HCT116 (cell line): Measurements from ENCODE around the gene MYO7A. TPM values are rescaled to one million over a fixed set of nuclear protein-coding genes. Genes with fewer than 3 reads are reported as not detected.

Experiments used
- ATAC-seq: fragments of 200-7000 bp; cut with Tn5 transposase; 2 replicates; pipeline ENCODE4 v1.9.1; 2020; ENCODE audit warnings: mild to moderate bottlenecking, moderate library complexity
- BruUV-seq: library from RNA; stranded (reverse); fragments of 400-500 nt; replicated peaks from 2 replicates; lab custom pipeline; 2021; lab: Mats Ljungman, UMichigan
- CTCF ChIA-PET: fragments of 300-600 bp; sonication (Branson Sonifier 250); formaldehyde crosslinking; loops from one replicate; lab custom pipeline; 2021; ENCODE audit warnings: antibody characterized with exemption; lab: Charles Lee
- POLR2A ChIA-PET: fragments of 300-600, 350-600 bp; sonication (Branson Sonifier 250); formaldehyde crosslinking; loops from one replicate; lab custom pipeline; 2021; ENCODE audit warnings: antibody characterized with exemption; lab: Charles Lee
- RAD21 ChIA-PET, 2 experiments: fragments of 300-600 bp; sonication (Branson Sonifier 250); formaldehyde crosslinking; loops; one replicate each; lab custom pipeline; 2023; ENCODE audit warnings: low total read pairs in 2 of 2; ENCODE audit not compliant: uncharacterized antibody in 2 of 2, unreplicated experiment in 2 of 2, low non-redundant PET in 1 of 2; lab: Charles Lee
- DNase-seq: peaks from one replicate; pipeline ENCODE4 v3.0.0-alpha.2; 2010; ENCODE audit warnings: low read depth, low spot score
- H2AFZ ChIP-seq: fragments of 200-600 bp; shearing (Covaris generic), sonication (generic); 2 replicates; pipeline ENCODE4 v1.6.1; 2017; ENCODE audit warnings: low read depth, mixed run types, mixed read lengths, antibody characterized with exemption, low read length; ENCODE audit not compliant: poor library complexity, severe bottlenecking
- H3K27ac ChIP-seq: 2 replicates; pipeline ENCODE4 v1.5.1; 2012; ENCODE audit warnings: low read depth, low read length
- H3K27me3 ChIP-seq: fragments of 200-600 bp; sonication (generic); 2 replicates; pipeline ENCODE4 v1.6.1; 2016; ENCODE audit warnings: mixed run types, low read length, mixed read lengths; ENCODE audit not compliant: insufficient read depth
- H3K36me3 ChIP-seq, 2 experiments: fragments of 200-500 bp in 1 of 2; fragments of 200-600 bp in 1 of 2; sonication (Bioruptor generic) in 1 of 2; sonication (generic) in 1 of 2; 2 replicates each; pipeline versions ENCODE4 v1.5.1 to v1.6.1; 2014 to 2016; ENCODE audit warnings: low read length in 2 of 2, inconsistent platforms in 1 of 2, mixed read lengths in 1 of 2, mixed run types in 1 of 2; ENCODE audit not compliant: insufficient read depth in 2 of 2, control insufficient read depth in 1 of 2
- H3K4me1 ChIP-seq, 2 experiments: fragments of 200-600 bp in 1 of 2; sonication (generic) in 1 of 2; 2 replicates each; pipeline versions ENCODE4 v1.5.1 to v1.6.1; 2012 to 2017; ENCODE audit warnings: low read length in 2 of 2, inconsistent platforms in 1 of 2, mild to moderate bottlenecking in 1 of 2, mixed read lengths in 1 of 2, mixed run types in 1 of 2, moderate library complexity in 1 of 2; ENCODE audit not compliant: insufficient read depth in 2 of 2, control insufficient read depth in 1 of 2
- H3K4me2 ChIP-seq: fragments of 200-600 bp; sonication (generic); 2 replicates; pipeline ENCODE4 v1.6.1; 2017; ENCODE audit warnings: mixed run types, low read length, mixed read lengths
- H3K4me3 ChIP-seq, 2 experiments: fragments of 200-600 bp in 1 of 2; sonication (generic) in 1 of 2; replicated peaks in 1 of 2; 2 replicates each; pipeline ENCODE4 v1.5.1; 2011 to 2016; ENCODE audit warnings: low read length in 2 of 2, control low read depth in 1 of 2, low read depth in 1 of 2, mild to moderate bottlenecking in 1 of 2, mixed read lengths in 1 of 2, mixed run types in 1 of 2
- H3K79me2 ChIP-seq: fragments of 200-600 bp; sonication (generic); 2 replicates; pipeline ENCODE4 v1.6.1; 2017; ENCODE audit warnings: mild to moderate bottlenecking, mixed run types, low read length, moderate library complexity, mixed read lengths; ENCODE audit not compliant: insufficient read depth
- H3K9ac ChIP-seq: fragments of 200-600 bp; sonication (generic); 2 replicates; pipeline ENCODE4 v1.6.1; 2016; ENCODE audit warnings: low read length, mixed read lengths
- H3K9me2 ChIP-seq: fragments of 200-600 bp; sonication (generic), shearing (Covaris generic); 2 replicates; pipeline ENCODE4 v1.6.1; 2017; ENCODE audit warnings: mixed run types, mild to moderate bottlenecking, moderate library complexity; ENCODE audit not compliant: insufficient read depth
- H3K9me3 ChIP-seq, 2 experiments: fragments of 200-500 bp in 1 of 2; fragments of 200-600 bp in 1 of 2; sonication (Bioruptor generic) in 1 of 2; sonication (generic) in 1 of 2; 2 replicates each; pipeline ENCODE4 v1.6.1; 2014 to 2017; ENCODE audit warnings: low read length in 2 of 2, mixed read lengths in 2 of 2, inconsistent platforms in 1 of 2, low read depth in 1 of 2, mild to moderate bottlenecking in 1 of 2, mixed run types in 1 of 2, moderate library complexity in 1 of 2; ENCODE audit not compliant: control insufficient read depth in 1 of 2, insufficient read depth in 1 of 2
- H4K20me1 ChIP-seq: fragments of 200-600 bp; sonication (generic), shearing (Covaris generic); 2 replicates; pipeline ENCODE4 v1.6.1; 2017; ENCODE audit warnings: mixed run types, mild to moderate bottlenecking, moderate library complexity; ENCODE audit not compliant: insufficient read depth
- CBX3 ChIP-seq: IDR thresholded peaks from 2 replicates; pipeline ENCODE4 v1.6.1; 2012; ENCODE audit warnings: low read depth
- CEBPB ChIP-seq: IDR thresholded peaks from 2 replicates; pipeline ENCODE4 v1.6.1; 2012; ENCODE audit warnings: low read depth
- ELF1 ChIP-seq: IDR thresholded peaks from 2 replicates; pipeline ENCODE4 v1.6.1; 2012; ENCODE audit warnings: low read depth, borderline replicate concordance
- EZH2 ChIP-seq: fragments of 200-600 bp; sonication (generic); IDR thresholded peaks from 2 replicates; pipeline ENCODE4 v1.6.1; 2017; ENCODE audit warnings: antibody characterized with exemption, mixed run types
- EZH2phosphoT487 ChIP-seq: fragments of 200-600 bp; IDR thresholded peaks from 2 replicates; pipeline ENCODE4 v1.6.1; 2018; ENCODE audit warnings: antibody characterized with exemption, borderline replicate concordance
- FOSL1 ChIP-seq: IDR thresholded peaks from 2 replicates; pipeline ENCODE4 v1.6.1; 2012; ENCODE audit warnings: low read depth
- JUND ChIP-seq: IDR thresholded peaks from 2 replicates; pipeline ENCODE4 v1.6.1; 2012
- POLR2A ChIP-seq: IDR thresholded peaks from 2 replicates; pipeline ENCODE4 v1.7.0; 2011; ENCODE audit warnings: borderline replicate concordance; ENCODE audit not compliant: insufficient read depth, insufficient read length; ENCODE audit errors: extremely low read depth
- RAD21 ChIP-seq: IDR thresholded peaks from 2 replicates; pipeline ENCODE4 v1.6.1; 2012; ENCODE audit warnings: low read depth, mild to moderate bottlenecking
- SP1 ChIP-seq: IDR thresholded peaks from 2 replicates; pipeline ENCODE4 v1.6.1; 2012; ENCODE audit warnings: low read depth
- SRF ChIP-seq: IDR thresholded peaks from 2 replicates; pipeline ENCODE4 v1.6.1; 2012; ENCODE audit warnings: low read depth
- TCF7L2 ChIP-seq: IDR thresholded peaks from 2 replicates; pipeline ENCODE4 v1.7.0; 2011; ENCODE audit warnings: borderline replicate concordance, inconsistent platforms; ENCODE audit not compliant: insufficient read depth, insufficient read length; ENCODE audit errors: extremely low read depth
- ZFX ChIP-seq: fragments of 450-650 bp; IDR thresholded peaks from 2 replicates; pipeline ENCODE4 v1.6.1; 2017
- ZNF274 ChIP-seq: fragments of 200-500 bp; sonication (Bioruptor generic); IDR thresholded peaks from 2 replicates; pipeline ENCODE4 v1.6.1; 2014; ENCODE audit warnings: mild to moderate bottlenecking, low read depth, low read length, inconsistent platforms
- intact Hi-C: fragments of 100-400 bp; cut with micrococcal nuclease; formaldehyde crosslinking; loops from 2 replicates; pipeline ENCODE4 v1.10.0; 2022
- total RNA-seq: library from RNA; stranded (reverse); gene quantifications from one replicate; pipeline ENCODE4 v1.2.1, GENCODE V29; 2021; ENCODE audit not compliant: unreplicated experiment
- TF ChIP-seq, protein P1 (sequence below): IDR thresholded peaks from 2 replicates; pipeline ENCODE4 v1.6.1; 2012
- TF ChIP-seq, protein P2 (sequence below): IDR thresholded peaks from 2 replicates; pipeline ENCODE4 v1.6.1; 2011; ENCODE audit warnings: mild to moderate bottlenecking, low read length, moderate library complexity; ENCODE audit not compliant: insufficient replicate concordance; ENCODE audit errors: extremely low read depth
- TF ChIP-seq, protein P3 (sequence below): IDR thresholded peaks from 2 replicates; pipeline ENCODE4 v1.6.1; 2012; ENCODE audit warnings: low read depth
- TF ChIP-seq, protein P4 (sequence below): IDR thresholded peaks from 2 replicates; pipeline ENCODE4 v1.6.1; 2012

MYO7A gene
- total RNA-seq, 1 experiment from 2014 or later: 1.8 TPM

DNA sequence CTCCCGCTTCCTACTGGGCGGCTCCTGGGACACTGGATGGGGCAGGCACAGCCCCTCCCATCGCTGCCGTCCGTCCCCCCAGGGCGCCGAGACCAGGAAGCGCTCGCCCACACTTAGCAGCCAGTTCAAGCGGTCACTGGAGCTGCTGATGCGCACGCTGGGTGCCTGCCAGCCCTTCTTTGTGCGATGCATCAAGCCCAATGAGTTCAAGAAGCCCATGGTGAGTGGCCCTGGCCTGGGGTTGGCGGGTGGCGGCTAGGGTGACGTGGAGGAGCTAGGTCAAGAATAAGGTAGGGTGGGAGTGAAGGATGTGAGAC lies 44.6 kb downstream of the MYO7A start:
- DNase-seq (no peak), ATAC-seq (no peak)
- no peaks in the 10 kb centered on the region for H3K79me2 ChIP-seq
- no peak for TF ChIP-seq ZNF274
- no peak for TF ChIP-seq POLR2A
- no peak for TF ChIP-seq JUND
- CTCF ChIA-PET: no interaction called here
- no TSS peak for BruUV-seq
- no peak overlapping the region for H3K4me3 ChIP-seq
- H2AFZ ChIP-seq: no peak overlapping the region
- no peaks in the 10 kb centered on the region for H3K27me3 ChIP-seq
- POLR2A ChIA-PET: no interaction called here
- intact Hi-C loops: no loop called here
- H3K4me1 ChIP-seq: no peaks in the 10 kb centered on the region
- H4K20me1 ChIP-seq: no peaks in the 10 kb centered on the region
- H3K9ac ChIP-seq: no peak overlapping the region
- H3K9me2 ChIP-seq: no peaks in the 10 kb centered on the region
- H3K4me2 ChIP-seq: no peak overlapping the region
- no peak overlapping the region for H3K27ac ChIP-seq
- RAD21 ChIA-PET: no interaction called here
- H3K9me3 ChIP-seq: no peaks in the 10 kb centered on the region
- H3K36me3 ChIP-seq: no peaks in the 10 kb centered on the region

DNA sequence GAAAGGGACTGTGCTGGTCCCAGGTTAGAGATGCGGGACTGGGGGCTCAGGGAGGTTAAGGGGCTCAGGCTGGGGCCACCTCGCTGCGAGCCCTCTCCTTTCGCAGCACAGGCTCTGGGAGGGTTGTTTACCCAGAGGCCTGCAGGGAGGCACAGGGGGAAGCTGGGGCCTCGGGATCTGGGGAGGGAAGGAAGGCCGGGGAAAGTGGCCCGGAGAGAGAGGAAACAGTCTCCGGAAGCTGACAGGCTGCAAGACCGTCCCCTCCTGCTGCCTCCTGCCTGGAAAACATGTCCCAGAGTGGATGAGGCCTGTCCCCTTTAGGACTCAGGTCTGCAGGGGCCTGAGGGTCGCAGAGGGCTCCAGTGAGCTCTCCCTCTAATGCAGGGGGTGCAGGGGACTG lies 45.4 kb downstream of the MYO7A start:
- Histone ChIP-seq H3K36me3 (no peaks in the 10 kb centered on the region), H3K27ac (no peak overlapping the region), H3K9ac (no peak overlapping the region), H3K4me1 (no peaks in the 10 kb centered on the region), H3K79me2 (no peaks in the 10 kb centered on the region), H3K9me2 (no peaks in the 10 kb centered on the region), H3K4me2 (no peak overlapping the region), H3K27me3 (no peaks in the 10 kb centered on the region), H3K9me3 (no peaks in the 10 kb centered on the region), H3K4me3 (no peak overlapping the region), H2AFZ (no peak overlapping the region), H4K20me1 (no peaks in the 10 kb centered on the region)
- BruUV-seq: no TSS peak
- POLR2A ChIA-PET: no interaction called here
- ATAC-seq: no peak
- TF ChIP-seq SP1: no peak
- TF ChIP-seq EZH2: no peak
- TF ChIP-seq, protein P1, sequence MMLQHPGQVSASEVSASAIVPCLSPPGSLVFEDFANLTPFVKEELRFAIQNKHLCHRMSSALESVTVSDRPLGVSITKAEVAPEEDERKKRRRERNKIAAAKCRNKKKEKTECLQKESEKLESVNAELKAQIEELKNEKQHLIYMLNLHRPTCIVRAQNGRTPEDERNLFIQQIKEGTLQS: no peak
- TF ChIP-seq, protein P2, sequence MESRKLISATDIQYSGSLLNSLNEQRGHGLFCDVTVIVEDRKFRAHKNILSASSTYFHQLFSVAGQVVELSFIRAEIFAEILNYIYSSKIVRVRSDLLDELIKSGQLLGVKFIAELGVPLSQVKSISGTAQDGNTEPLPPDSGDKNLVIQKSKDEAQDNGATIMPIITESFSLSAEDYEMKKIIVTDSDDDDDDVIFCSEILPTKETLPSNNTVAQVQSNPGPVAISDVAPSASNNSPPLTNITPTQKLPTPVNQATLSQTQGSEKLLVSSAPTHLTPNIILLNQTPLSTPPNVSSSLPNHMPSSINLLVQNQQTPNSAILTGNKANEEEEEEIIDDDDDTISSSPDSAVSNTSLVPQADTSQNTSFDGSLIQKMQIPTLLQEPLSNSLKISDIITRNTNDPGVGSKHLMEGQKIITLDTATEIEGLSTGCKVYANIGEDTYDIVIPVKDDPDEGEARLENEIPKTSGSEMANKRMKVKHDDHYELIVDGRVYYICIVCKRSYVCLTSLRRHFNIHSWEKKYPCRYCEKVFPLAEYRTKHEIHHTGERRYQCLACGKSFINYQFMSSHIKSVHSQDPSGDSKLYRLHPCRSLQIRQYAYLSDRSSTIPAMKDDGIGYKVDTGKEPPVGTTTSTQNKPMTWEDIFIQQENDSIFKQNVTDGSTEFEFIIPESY: no peak
- no peak for TF ChIP-seq CBX3
- TF ChIP-seq, protein P3, sequence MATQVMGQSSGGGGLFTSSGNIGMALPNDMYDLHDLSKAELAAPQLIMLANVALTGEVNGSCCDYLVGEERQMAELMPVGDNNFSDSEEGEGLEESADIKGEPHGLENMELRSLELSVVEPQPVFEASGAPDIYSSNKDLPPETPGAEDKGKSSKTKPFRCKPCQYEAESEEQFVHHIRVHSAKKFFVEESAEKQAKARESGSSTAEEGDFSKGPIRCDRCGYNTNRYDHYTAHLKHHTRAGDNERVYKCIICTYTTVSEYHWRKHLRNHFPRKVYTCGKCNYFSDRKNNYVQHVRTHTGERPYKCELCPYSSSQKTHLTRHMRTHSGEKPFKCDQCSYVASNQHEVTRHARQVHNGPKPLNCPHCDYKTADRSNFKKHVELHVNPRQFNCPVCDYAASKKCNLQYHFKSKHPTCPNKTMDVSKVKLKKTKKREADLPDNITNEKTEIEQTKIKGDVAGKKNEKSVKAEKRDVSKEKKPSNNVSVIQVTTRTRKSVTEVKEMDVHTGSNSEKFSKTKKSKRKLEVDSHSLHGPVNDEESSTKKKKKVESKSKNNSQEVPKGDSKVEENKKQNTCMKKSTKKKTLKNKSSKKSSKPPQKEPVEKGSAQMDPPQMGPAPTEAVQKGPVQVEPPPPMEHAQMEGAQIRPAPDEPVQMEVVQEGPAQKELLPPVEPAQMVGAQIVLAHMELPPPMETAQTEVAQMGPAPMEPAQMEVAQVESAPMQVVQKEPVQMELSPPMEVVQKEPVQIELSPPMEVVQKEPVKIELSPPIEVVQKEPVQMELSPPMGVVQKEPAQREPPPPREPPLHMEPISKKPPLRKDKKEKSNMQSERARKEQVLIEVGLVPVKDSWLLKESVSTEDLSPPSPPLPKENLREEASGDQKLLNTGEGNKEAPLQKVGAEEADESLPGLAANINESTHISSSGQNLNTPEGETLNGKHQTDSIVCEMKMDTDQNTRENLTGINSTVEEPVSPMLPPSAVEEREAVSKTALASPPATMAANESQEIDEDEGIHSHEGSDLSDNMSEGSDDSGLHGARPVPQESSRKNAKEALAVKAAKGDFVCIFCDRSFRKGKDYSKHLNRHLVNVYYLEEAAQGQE: no peak
- no peak for TF ChIP-seq ZFX
- no peak for TF ChIP-seq ELF1
- no peak for TF ChIP-seq ZNF274
- no peak for TF ChIP-seq CEBPB
- TF ChIP-seq, protein P4, sequence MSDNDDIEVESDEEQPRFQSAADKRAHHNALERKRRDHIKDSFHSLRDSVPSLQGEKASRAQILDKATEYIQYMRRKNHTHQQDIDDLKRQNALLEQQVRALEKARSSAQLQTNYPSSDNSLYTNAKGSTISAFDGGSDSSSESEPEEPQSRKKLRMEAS: no peak
- no peak for TF ChIP-seq SRF
- TF ChIP-seq TCF7L2: no peak
- TF ChIP-seq FOSL1: no peak
- no peak for TF ChIP-seq EZH2phosphoT487
- no peak for TF ChIP-seq RAD21
- CTCF ChIA-PET: interaction anchor here (1.1 kb wide), 1 partner anchor 47 kb away, joined by 3 read pairs; no protein-coding TSS in a partner anchor
- no peak for DNase-seq
- RAD21 ChIA-PET: no interaction called here
- intact Hi-C loops: no loop called here
